B cell (primary cell): ENCODE results near the gene LRRC8D. TPM values are rescaled to one million over a fixed set of nuclear protein-coding genes. Genes with fewer than 3 reads are reported as not detected.

Experiments used
- ATAC-seq: fragments of 200-7000 bp; cut with Tn5 transposase; one replicate; pipeline ENCODE4 v1.10.0; 2021; ENCODE audit warnings: low read depth, mild to moderate bottlenecking, moderate number of reproducible peaks, moderate library complexity
- CTCF ChIA-PET: fragments of 350-600 bp; sonication (Branson Sonifier 250); formaldehyde crosslinking; loops from one replicate; lab custom pipeline; 2021; ENCODE audit warnings: antibody characterized with exemption, inconsistent platforms; lab: Charles Lee
- POLR2A ChIA-PET: fragments of 350-600 bp; sonication (Branson Sonifier 250); formaldehyde crosslinking; loops from one replicate; lab custom pipeline; 2021; ENCODE audit warnings: antibody characterized with exemption; lab: Charles Lee
- DNase-seq: peaks from one replicate; pipeline ENCODE4 v3.0.0; 2013
- H2AFZ ChIP-seq: 2 replicates; pipeline ENCODE4 v1.6.1; 2012; ENCODE audit warnings: mild to moderate bottlenecking, low read depth, low read length; ENCODE audit not compliant: insufficient read depth, poor library complexity, severe bottlenecking
- H3K27ac ChIP-seq, 2 donors: 1 replicate in 1 of 2; 2 replicates in 1 of 2; pipeline ENCODE4 v1.5.1; 2012 to 2013; ENCODE audit warnings: low read length in 2 of 2, mild to moderate bottlenecking in 2 of 2, moderate library complexity in 1 of 2
- H3K27me3 ChIP-seq, 4 experiments: fragments of 200-600 bp in 1 of 4; sonication (generic) in 1 of 4; replicated peaks in 1 of 4; 1 replicate in 2 of 4; 2 replicates in 2 of 4; pipeline versions ENCODE4 v1.6.1 to v1.7.0; 2013 to 2016; ENCODE audit warnings: low read length in 3 of 4, mild to moderate bottlenecking in 2 of 4, mixed read lengths in 1 of 4, moderate library complexity in 1 of 4; ENCODE audit not compliant: insufficient read depth in 4 of 4, control insufficient read depth in 3 of 4; ENCODE audit errors: control extremely low read depth in 1 of 4
- H3K36me3 ChIP-seq, 2 experiments: replicated peaks in 1 of 2; 1 replicate in 1 of 2; 2 replicates in 1 of 2; pipeline versions ENCODE4 v1.6.1 to v1.7.1; 2013; ENCODE audit warnings: low read length in 1 of 2; ENCODE audit not compliant: insufficient read depth in 2 of 2, control insufficient read depth in 1 of 2; ENCODE audit errors: control extremely low read depth in 1 of 2, extremely low read depth in 1 of 2
- H3K4me1 ChIP-seq, 2 donors: fragments of 200-600 bp in 1 of 2; sonication (generic) in 1 of 2; 1 replicate in 1 of 2; 2 replicates in 1 of 2; pipeline versions ENCODE4 v1.5.1 to v1.6.1; 2013 to 2017; ENCODE audit warnings: low read length in 2 of 2; ENCODE audit not compliant: control insufficient read depth in 2 of 2, insufficient read depth in 2 of 2
- H3K4me2 ChIP-seq: replicated peaks from 2 replicates; pipeline ENCODE3; 2012; ENCODE audit warnings: mild to moderate bottlenecking, low read depth, low read length; ENCODE audit not compliant: poor library complexity, severe bottlenecking
- H3K4me3 ChIP-seq, 5 experiments: fragments of 200-600 bp in 1 of 5; sonication (generic) in 1 of 5; 1 replicate in 3 of 5; 2 replicates in 2 of 5; pipeline versions ENCODE4 v1.5.1 to v1.7.0; 2011 to 2016; ENCODE audit warnings: low read length in 4 of 5, mild to moderate bottlenecking in 4 of 5, low read depth in 2 of 5, control low read depth in 1 of 5, moderate library complexity in 1 of 5; ENCODE audit not compliant: insufficient read depth in 1 of 5; ENCODE audit errors: control extremely low read depth in 1 of 5, extremely low read depth in 1 of 5
- H3K79me2 ChIP-seq: fragments of 200-600 bp; sonication (generic); one replicate; pipeline ENCODE4 v1.6.0; 2016; ENCODE audit warnings: low read length; ENCODE audit not compliant: control insufficient read depth, insufficient read depth
- H3K9ac ChIP-seq: fragments of 200-600 bp; sonication (generic); 2 replicates; pipeline ENCODE4 v1.6.1; 2017; ENCODE audit warnings: mild to moderate bottlenecking, low read length, moderate library complexity
- H3K9me3 ChIP-seq, 3 donors: one replicate each; pipeline versions ENCODE4 v1.6.1 to v1.7.1; 2013; ENCODE audit warnings: low read length in 2 of 3; ENCODE audit not compliant: control insufficient read depth in 2 of 3, insufficient read depth in 1 of 3; ENCODE audit errors: control extremely low read depth in 1 of 3
- H4K20me1 ChIP-seq: 2 replicates; pipeline ENCODE4 v1.6.0; 2012; ENCODE audit warnings: mild to moderate bottlenecking, low read length; ENCODE audit not compliant: insufficient read depth, control insufficient read depth, poor library complexity, severe bottlenecking
- H3K27ac Mint-ChIP-seq: one replicate; pipeline ENCODE4 v1.8.0; 2021; ENCODE audit warnings: mixed read lengths
- H3K27me3 Mint-ChIP-seq: one replicate; pipeline ENCODE4 v1.8.0; 2021; ENCODE audit warnings: mixed read lengths
- H3K4me1 Mint-ChIP-seq: one replicate; pipeline ENCODE4 v1.8.0; 2021; ENCODE audit warnings: mixed read lengths
- H3K4me3 Mint-ChIP-seq: one replicate; pipeline ENCODE4 v1.8.0; 2021; ENCODE audit warnings: mixed read lengths
- H3K9me3 Mint-ChIP-seq: one replicate; pipeline ENCODE4 v1.8.0; 2022; ENCODE audit warnings: mixed read lengths; ENCODE audit not compliant: insufficient read depth
- CTCF ChIP-seq: fragments of 200-600 bp; IDR thresholded peaks from one replicate; pipeline ENCODE4 v1.8.0; 2022; ENCODE audit warnings: antibody characterized with exemption, mild to moderate bottlenecking
- EZH2 ChIP-seq: IDR thresholded peaks from 2 replicates; pipeline ENCODE4 v1.6.1; 2012; ENCODE audit warnings: borderline replicate concordance, low read depth, mild to moderate bottlenecking, moderate library complexity, low read length; ENCODE audit not compliant: insufficient read depth, poor library complexity, severe bottlenecking
- WGBS: methylation state at CpG from one replicate; pipeline ENCODE4 v1.1.5; 2013; ENCODE audit warnings: missing lambda C conversion rate; ENCODE audit not compliant: insufficient coverage; 5-methylcytosine and 5-hydroxymethylcytosine counted together
- intact Hi-C: fragments of 100-400 bp; cut with micrococcal nuclease; formaldehyde crosslinking; loops from one replicate; pipeline ENCODE4 v1.10.0; 2022
- polyA plus RNA-seq: library from polyadenylated mRNA; depleted of rRNA; stranded (reverse); fragments of >200 nt; gene quantifications from 2 replicates; pipeline ENCODE4 v1.2.3, GENCODE V29; 2012
- total RNA-seq, 2 donors: library from RNA; stranded (reverse); fragments of 120-200 nt in 1 of 2; gene quantifications; 1 replicate in 1 of 2; 2 replicates in 1 of 2; pipeline versions ENCODE4 v1.2.3 to v1.2.4, GENCODE V29; 2013 to 2022

The LRRC8D gene
- total and polyA plus RNA-seq, 2 donors (not counting 1 experiment from before 2014, with no cell fraction given): 23.7 to 47.0 TPM

DNA sequence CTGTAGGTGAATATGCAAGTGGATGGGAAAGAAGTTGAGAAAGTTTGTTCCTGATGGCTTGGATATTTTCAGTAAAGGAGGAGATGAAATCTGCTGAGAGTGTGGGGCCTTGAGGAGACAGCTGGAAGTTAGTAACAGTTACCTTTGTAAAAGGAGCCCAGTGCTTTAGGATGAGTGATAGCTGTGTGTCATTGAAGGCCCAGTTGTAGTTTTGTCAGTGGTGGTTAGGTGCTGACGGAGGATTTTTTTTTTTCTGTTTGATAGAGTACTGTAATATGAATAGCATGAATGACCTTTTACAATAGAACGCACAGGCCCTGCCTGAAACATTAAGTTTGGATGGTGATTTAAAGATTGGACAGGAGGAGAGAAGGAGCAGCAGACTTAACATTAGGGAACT is 33.3 kb downstream of the LRRC8D start:
- no peak for TF ChIP-seq EZH2
- TF ChIP-seq CTCF: no peak
- H2AFZ ChIP-seq: no peak overlapping the region
- 75% methylated on average over 1 of the region's 2 CpGs for WGBS

GRCh38 chr1:89855413-89856123 is 34.7 kb downstream of the LRRC8D start:
- ChIA-PET CTCF (interaction anchor here (1.4 to 5.6 kb wide), 2 partner anchors 13 to 134 kb away, joined by 3 to 15 read pairs; no protein-coding TSS in a partner anchor), POLR2A (no interaction called here)
- Histone ChIP-seq H3K9ac (peak overlapping the region; percentile 34), H3K79me2 (peaks cover 78% of the 10 kb centered on the region), H3K9me3 (no peaks in the 10 kb centered on the region), H3K27ac (peak overlapping the region in 1 of 2 donors; percentile 58), H3K4me1 (peaks cover 20 to 32% of the 10 kb centered on the region in 2 donors), H3K27me3 (no peaks in the 10 kb centered on the region), H4K20me1 (no peaks in the 10 kb centered on the region), H2AFZ (no peak overlapping the region), H3K4me3 (peak overlapping the region in 2 of 5 experiments; percentile 13 to 35), H3K36me3 (peaks cover 4 to 15% of the 10 kb centered on the region in 2 experiments), H3K4me2 (peak overlapping the region; percentile 62)
- H3K27ac Mint-ChIP-seq: peak overlapping the region; percentile 77
- no peaks in the 10 kb centered on the region for H3K9me3 Mint-ChIP-seq
- H3K4me1 Mint-ChIP-seq: peaks cover 9% of the 10 kb centered on the region
- no peak overlapping the region for H3K4me3 Mint-ChIP-seq
- no peaks in the 10 kb centered on the region for H3K27me3 Mint-ChIP-seq
- no CpG with 5 or more reads among the region's 2 CpGs for WGBS
- intact Hi-C loops: loop anchor here (1.0 to 5.0 kb wide), 2 partner anchors 8 to 33 kb away; partner anchors contain the start of gene LRRC8D
- TF ChIP-seq EZH2 (no peak), CTCF (no peak)
- peak; percentile 38 for DNase-seq
- ATAC-seq: peak; percentile 71

More for the DNA sequence above, 33.3 kb downstream of the LRRC8D start:
- Histone ChIP-seq H3K4me2 (no peak overlapping the region), H3K36me3 (peaks cover 9 to 18% of the 10 kb centered on the region in 2 experiments), H3K9me3 (no peaks in the 10 kb centered on the region), H3K27me3 (no peaks in the 10 kb centered on the region), H4K20me1 (no peaks in the 10 kb centered on the region), H3K4me3 (no peak overlapping the region), H3K9ac (no peak overlapping the region), H3K27ac (no peak overlapping the region), H3K4me1 (peaks cover 20 to 32% of the 10 kb centered on the region in 2 donors), H3K79me2 (peaks cover 79% of the 10 kb centered on the region)
- H3K27ac Mint-ChIP-seq: no peak overlapping the region
- ATAC-seq: no peak
- no peaks in the 10 kb centered on the region for H3K9me3 Mint-ChIP-seq
- peaks cover 13% of the 10 kb centered on the region for H3K4me1 Mint-ChIP-seq
- DNase-seq: no peak
- H3K27me3 Mint-ChIP-seq: no peaks in the 10 kb centered on the region
- ChIA-PET CTCF (interaction anchor here (1.2 kb wide), 1 partner anchor 11 kb away, joined by 3 read pairs; no protein-coding TSS in a partner anchor), POLR2A (no interaction called here)
- H3K4me3 Mint-ChIP-seq: no peak overlapping the region
- intact Hi-C loops: no loop called here
